Liver (tissue), 9 donors: Measurements from ENCODE around the gene DPP6. TPM values are rescaled to one million over a fixed set of nuclear protein-coding genes. Genes with fewer than 3 reads are reported as not detected.

Experiments used
- DNase-seq: peaks from one replicate; pipeline ENCODE4 v3.0.0-alpha.2; 2017; ENCODE audit warnings: low spot score
- H3K27ac ChIP-seq, 2 donors: one replicate each; pipeline ENCODE4 v1.7.0; 2013; ENCODE audit warnings: inconsistent platforms in 2 of 2, low read length in 2 of 2, control low read depth in 1 of 2, low read depth in 1 of 2, mild to moderate bottlenecking in 1 of 2
- H3K27me3 ChIP-seq, 4 donors: one replicate each; pipeline versions ENCODE4 v1.6.1 to v1.7.0; 2013; ENCODE audit warnings: low read length in 3 of 4, inconsistent platforms in 1 of 4, mild to moderate bottlenecking in 1 of 4, moderate library complexity in 1 of 4; ENCODE audit not compliant: control insufficient read depth in 4 of 4, insufficient read depth in 4 of 4
- H3K36me3 ChIP-seq, 4 donors: one replicate each; pipeline versions ENCODE4 v1.6.1 to v1.7.0; 2013; ENCODE audit warnings: low read length in 3 of 4, mild to moderate bottlenecking in 3 of 4, low read depth in 1 of 4, moderate library complexity in 1 of 4; ENCODE audit not compliant: control insufficient read depth in 4 of 4, insufficient read depth in 3 of 4
- H3K4me1 ChIP-seq, 4 donors: one replicate each; pipeline versions ENCODE4 v1.6.1 to v1.7.0; 2013; ENCODE audit warnings: low read length in 3 of 4, mild to moderate bottlenecking in 3 of 4, moderate library complexity in 1 of 4; ENCODE audit not compliant: control insufficient read depth in 4 of 4, insufficient read depth in 4 of 4
- H3K4me3 ChIP-seq, 3 donors: one replicate each; pipeline versions ENCODE4 v1.6.1 to v1.7.0; 2013; ENCODE audit warnings: low read length in 3 of 3, control low read depth in 1 of 3, low read depth in 1 of 3, mild to moderate bottlenecking in 1 of 3
- H3K9ac ChIP-seq, 2 donors: one replicate each; pipeline ENCODE4 v1.7.0; 2013; ENCODE audit warnings: low read length in 2 of 2, mild to moderate bottlenecking in 2 of 2, moderate library complexity in 2 of 2, control low read depth in 1 of 2, low read depth in 1 of 2
- H3K9me3 ChIP-seq, 4 donors: one replicate each; pipeline versions ENCODE4 v1.6.1 to v1.7.0; 2013; ENCODE audit warnings: low read length in 3 of 4; ENCODE audit not compliant: control insufficient read depth in 4 of 4
- CTCF ChIP-seq: fragments of 150-350 bp; IDR thresholded peaks from 2 replicates; pipeline ENCODE4 v1.5.1; 2017; ENCODE audit warnings: improper control_type of control experiment, low read depth, low read length; ENCODE audit not compliant: missing input control
- FOXA1 ChIP-seq: IDR thresholded peaks from 2 replicates; pipeline ENCODE4 v1.6.1; 2016; ENCODE audit warnings: antibody characterized with exemption
- FOXA2 ChIP-seq: IDR thresholded peaks from 2 replicates; pipeline ENCODE4 v1.6.1; 2016; ENCODE audit warnings: antibody characterized with exemption
- HNF4A ChIP-seq, 2 donors: conservative IDR thresholded peaks; 2 replicates each; pipeline ENCODE4 v1.6.1; 2016; ENCODE audit warnings: antibody characterized with exemption in 2 of 2, mild to moderate bottlenecking in 2 of 2
- HNF4G ChIP-seq: IDR thresholded peaks from 2 replicates; pipeline ENCODE4 v1.6.1; 2016; ENCODE audit warnings: antibody characterized with exemption
- NR2F2 ChIP-seq: IDR thresholded peaks from 2 replicates; pipeline ENCODE4 v1.6.1; 2016; ENCODE audit warnings: antibody characterized with exemption
- RAD21 ChIP-seq, 2 donors: IDR thresholded peaks; 2 replicates each; pipeline ENCODE4 v1.6.1; 2016; ENCODE audit warnings: antibody characterized with exemption in 2 of 2, mild to moderate bottlenecking in 2 of 2
- REST ChIP-seq: IDR thresholded peaks from 2 replicates; pipeline ENCODE4 v1.6.1; 2016; ENCODE audit warnings: antibody characterized with exemption, mild to moderate bottlenecking
- TAF1 ChIP-seq: conservative IDR thresholded peaks from 2 replicates; pipeline ENCODE4 v1.6.1; 2016; ENCODE audit warnings: antibody characterized with exemption, mild to moderate bottlenecking
- YY1 ChIP-seq: IDR thresholded peaks from 2 replicates; pipeline ENCODE4 v1.6.1; 2016; ENCODE audit warnings: antibody characterized with exemption, mild to moderate bottlenecking
- ZBTB33 ChIP-seq: IDR thresholded peaks from 2 replicates; pipeline ENCODE4 v1.6.1; 2016; ENCODE audit warnings: antibody characterized with exemption
- WGBS: extraction: QIAGEN DNeasy Blood & Tissue Kit; methylation state at CpG from one replicate; pipeline ENCODE4 v1.1.7; 2013; 5-methylcytosine and 5-hydroxymethylcytosine counted together
- polyA plus RNA-seq, 2 donors: library from polyadenylated mRNA; stranded (reverse) in 1 of 2; unstranded in 1 of 2; fragments of 200-250 nt in 1 of 2; fragments of >200 nt in 1 of 2; fragmentation: Nextera tagmentation in 1 of 2; extraction: Ambion mirVana in 1 of 2; gene quantifications; one replicate each; pipeline versions ENCODE4 v1.2.1 to v1.2.3, GENCODE V29; 2013 to 2015
- total RNA-seq, 2 donors: library from RNA; depleted of rRNA; stranded (reverse); fragments of >200 nt; gene quantifications; one replicate each; pipeline ENCODE4 v1.2.3, GENCODE V29; 2014
- donor health status: healthy.
- donor health status: healthy.
- donor health status: healthy.
- donor health status: healthy.
- donor health status: healthy.

The DPP6 gene
- total and polyA plus RNA-seq, 4 donors: 0.01 TPM; not detected in 3

GRCh38 chr7:154429666-154430404 is 377.6 kb downstream of the DPP6 start:
- no peaks in the 10 kb centered on the region for H3K36me3 ChIP-seq

More at GRCh38 chr7:154429666-154430404, 377.6 kb downstream of the DPP6 start:
- H3K27me3 ChIP-seq: no peaks in the 10 kb centered on the region
- no peak overlapping the region for H3K27ac ChIP-seq
- no peaks in the 10 kb centered on the region for H3K9me3 ChIP-seq
- WGBS: 78% methylated on average over 20 of the region's 20 CpGs
- no peaks in the 10 kb centered on the region for H3K4me1 ChIP-seq
- no peak for DNase-seq
- H3K4me3 ChIP-seq: no peak overlapping the region
- H3K9ac ChIP-seq: no peak overlapping the region
- no peak for TF ChIP-seq FOXA2
- no peak for TF ChIP-seq REST
- no peak for TF ChIP-seq FOXA1
- no peak for TF ChIP-seq HNF4G
- TF ChIP-seq HNF4A (conservative IDR thresholded peaks at IDR 0.05): no peak
- TF ChIP-seq TAF1: no peak
- no peak for TF ChIP-seq NR2F2
- no peak for TF ChIP-seq CTCF
- no peak for TF ChIP-seq ZBTB33
- no peak for TF ChIP-seq YY1
- TF ChIP-seq RAD21 (IDR thresholded peaks at IDR 0.05): no peak
